Stomach (tissue), 9 donors: ENCODE results near the gene PLS1. TPM values are rescaled to one million over a fixed set of nuclear protein-coding genes. Genes with fewer than 3 reads are reported as not detected.

ENCODE experiments used
- DNase-seq, 2 donors: peaks; one replicate each; pipeline versions ENCODE4 v3.0.0 to v3.0.0-alpha.2; 2013 to 2019
- H3K27ac ChIP-seq, 5 donors: fragments of 200-600 bp in 4 of 5; sonication (generic) in 4 of 5; one replicate each; pipeline ENCODE4 v1.5.1; 2013 to 2019; ENCODE audit warnings: mild to moderate bottlenecking in 1 of 5, moderate library complexity in 1 of 5
- H3K27me3 ChIP-seq, 3 donors: fragments of 200-600 bp; sonication (generic); one replicate each; pipeline ENCODE4 v1.5.1; 2017 to 2019; ENCODE audit warnings: mixed run types in 1 of 3
- H3K36me3 ChIP-seq, 4 donors: fragments of 200-600 bp; sonication (generic); 1 replicate in 3 of 4; 2 replicates in 1 of 4; pipeline ENCODE4 v1.5.1; 2016 to 2019
- H3K4me1 ChIP-seq, 4 donors: fragments of 200-600 bp; sonication (generic); one replicate each; pipeline ENCODE4 v1.5.1; 2016 to 2019
- H3K4me3 ChIP-seq, 4 donors: fragments of 200-600 bp; sonication (generic) in 3 of 4; one replicate each; pipeline ENCODE4 v1.5.1; 2016 to 2019; ENCODE audit warnings: mild to moderate bottlenecking in 1 of 4
- H3K9me3 ChIP-seq, 4 donors: fragments of 200-600 bp; sonication (generic); one replicate each; pipeline ENCODE4 v1.5.1; 2016 to 2019
- EP300 ChIP-seq: sonication (generic); formaldehyde crosslinking; IDR thresholded peaks from one replicate; pipeline ENCODE4 v1.6.1; 2017; ENCODE audit warnings: antibody characterized with exemption
- POLR2A ChIP-seq, 4 donors: fragments of 450-650 bp; IDR thresholded peaks; one replicate each; pipeline ENCODE4 v1.6.1; 2016; ENCODE audit warnings: antibody characterized with exemption in 4 of 4, control low read depth in 2 of 4, mild to moderate bottlenecking in 1 of 4, moderate library complexity in 1 of 4
- POLR2AphosphoS5 ChIP-seq, 3 donors: sonication (generic); formaldehyde crosslinking; IDR thresholded peaks; one replicate each; pipeline ENCODE4 v1.6.1; 2016; ENCODE audit warnings: antibody characterized with exemption in 3 of 3
- WGBS, 5 donors: extraction: QIAGEN DNeasy Blood & Tissue Kit in 3 of 5; methylation state at CpG; one replicate each; pipeline versions ENCODE4 v1.1.5 to v1.1.7; 2013 to 2018; 5-methylcytosine and 5-hydroxymethylcytosine counted together
- intact Hi-C: fragments of 100-400 bp; cut with DNase I; formaldehyde crosslinking; loops from one replicate; pipeline ENCODE4 v1.15.1; 2023; ENCODE audit warnings: low total_unique reads
- polyA plus RNA-seq, 3 donors: library from polyadenylated mRNA; stranded (reverse); fragments of 200-250 nt; gene quantifications; one replicate each; pipeline ENCODE4 v1.2.3, GENCODE V29; 2013
- total RNA-seq, 5 donors: library from RNA; depleted of rRNA; stranded (reverse); fragments of >200 nt; gene quantifications; one replicate each; pipeline versions ENCODE4 v1.1.0 to v1.2.3, GENCODE V29; 2014 to 2016
- TF ChIP-seq, protein P1 (sequence below), 7 experiments: fragments of 450-650 bp in 4 of 7; fragments of 200-600 bp in 3 of 7; sonication (generic) in 3 of 7; IDR thresholded peaks; one replicate each; pipeline ENCODE4 v1.5.1; 2016 to 2019; ENCODE audit warnings: antibody characterized with exemption in 7 of 7, control low read depth in 2 of 7, mild to moderate bottlenecking in 1 of 7
- donor health status: healthy with polysubstance abuse.
- donor health status: Bipolar disorder and iron deficiency.
- donor health status: healthy.

PLS1 gene
- total and polyA plus RNA-seq, 8 donors = 5.2 to 79.1 (median 19.3) TPM

DNA sequence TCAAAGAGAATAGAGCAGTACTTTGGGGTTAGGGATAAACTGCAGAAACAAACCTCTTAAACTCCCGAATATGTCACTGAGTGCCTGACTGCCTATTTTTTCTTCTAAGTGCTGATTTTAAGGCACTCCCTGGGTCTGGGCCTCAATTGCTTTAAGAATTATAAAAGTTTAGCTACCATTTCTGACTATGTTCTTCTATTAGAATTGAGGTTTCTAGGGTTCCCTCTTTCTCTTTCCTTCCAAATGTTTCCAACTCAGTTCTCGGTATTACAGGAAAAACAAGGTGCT, 28.9 kb downstream of the PLS1 start:
- DNase-seq = no peak
- H3K36me3 ChIP-seq = no peaks in the 10 kb centered on the region
- H3K4me3 ChIP-seq = no peak overlapping the region
- 91 to 96% (median 94%) methylated on average over 2 of the region's 2 CpGs for WGBS, 5 donors
- H3K27me3 ChIP-seq = no peaks in the 10 kb centered on the region
- H3K9me3 ChIP-seq = no peaks in the 10 kb centered on the region
- no peaks in the 10 kb centered on the region for H3K4me1 ChIP-seq
- intact Hi-C loops = no loop called here
- TF ChIP-seq POLR2A (IDR thresholded peaks at IDR 0.05) = no peak
- no peak for TF ChIP-seq POLR2AphosphoS5 (IDR thresholded peaks at IDR 0.05)
- no peak for TF ChIP-seq EP300
- TF ChIP-seq, protein P1, sequence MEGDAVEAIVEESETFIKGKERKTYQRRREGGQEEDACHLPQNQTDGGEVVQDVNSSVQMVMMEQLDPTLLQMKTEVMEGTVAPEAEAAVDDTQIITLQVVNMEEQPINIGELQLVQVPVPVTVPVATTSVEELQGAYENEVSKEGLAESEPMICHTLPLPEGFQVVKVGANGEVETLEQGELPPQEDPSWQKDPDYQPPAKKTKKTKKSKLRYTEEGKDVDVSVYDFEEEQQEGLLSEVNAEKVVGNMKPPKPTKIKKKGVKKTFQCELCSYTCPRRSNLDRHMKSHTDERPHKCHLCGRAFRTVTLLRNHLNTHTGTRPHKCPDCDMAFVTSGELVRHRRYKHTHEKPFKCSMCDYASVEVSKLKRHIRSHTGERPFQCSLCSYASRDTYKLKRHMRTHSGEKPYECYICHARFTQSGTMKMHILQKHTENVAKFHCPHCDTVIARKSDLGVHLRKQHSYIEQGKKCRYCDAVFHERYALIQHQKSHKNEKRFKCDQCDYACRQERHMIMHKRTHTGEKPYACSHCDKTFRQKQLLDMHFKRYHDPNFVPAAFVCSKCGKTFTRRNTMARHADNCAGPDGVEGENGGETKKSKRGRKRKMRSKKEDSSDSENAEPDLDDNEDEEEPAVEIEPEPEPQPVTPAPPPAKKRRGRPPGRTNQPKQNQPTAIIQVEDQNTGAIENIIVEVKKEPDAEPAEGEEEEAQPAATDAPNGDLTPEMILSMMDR (IDR thresholded peaks at IDR 0.05) = no peak
- H3K27ac ChIP-seq = no peak overlapping the region

DNA sequence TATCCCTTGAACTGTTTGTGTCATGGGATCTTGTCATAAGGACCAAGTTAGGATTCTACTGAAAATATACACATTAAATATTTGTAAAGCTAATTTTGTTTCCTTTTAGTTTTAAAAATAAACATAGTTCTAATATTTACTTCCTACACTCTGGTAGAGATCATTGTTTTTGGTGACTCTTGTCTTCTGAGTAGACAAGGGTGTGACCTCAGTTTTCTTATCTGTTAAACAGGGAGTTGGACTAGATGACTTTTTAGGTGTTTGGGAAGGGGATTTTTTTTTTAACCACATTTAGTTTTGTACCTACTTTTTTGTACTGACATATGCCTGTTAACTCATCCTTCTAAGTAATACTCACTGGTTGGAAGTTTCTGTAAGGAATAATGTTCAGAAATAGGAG, 30.8 kb downstream of the PLS1 start:
- Histone ChIP-seq H3K36me3 (no peaks in the 10 kb centered on the region), H3K27ac (no peak overlapping the region), H3K4me1 (no peaks in the 10 kb centered on the region), H3K27me3 (no peaks in the 10 kb centered on the region), H3K9me3 (no peaks in the 10 kb centered on the region), H3K4me3 (no peak overlapping the region)
- intact Hi-C loops = no loop called here
- TF ChIP-seq, protein P1 (IDR thresholded peaks at IDR 0.05) = no peak
- TF ChIP-seq POLR2A (IDR thresholded peaks at IDR 0.05) (no peak), EP300 (no peak), POLR2AphosphoS5 (IDR thresholded peaks at IDR 0.05) (no peak)
- DNase-seq = no peak

DNA sequence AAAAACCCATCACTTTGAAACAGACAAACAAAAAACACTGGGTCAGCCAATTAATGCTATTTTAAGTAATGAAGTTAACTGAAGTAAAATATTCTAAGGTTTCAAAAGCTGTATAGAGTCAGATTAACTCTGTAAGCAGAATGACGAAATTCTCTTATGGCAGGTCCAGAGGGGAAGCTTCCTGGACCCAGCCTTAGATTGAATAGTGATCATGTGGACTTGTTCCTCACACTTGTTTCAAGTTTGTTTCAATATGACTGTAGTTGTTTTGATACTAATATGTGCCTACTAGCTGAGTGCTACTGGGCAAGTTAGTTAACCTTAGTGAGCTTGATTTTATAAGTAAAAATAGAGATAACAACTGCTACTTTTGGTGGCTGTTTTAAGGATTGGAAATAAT, 32.6 kb downstream of the PLS1 start:
- intact Hi-C loops = no loop called here
- no peak overlapping the region for H3K27ac ChIP-seq
- H3K4me3 ChIP-seq = no peak overlapping the region
- 79 to 100% (median 91%) methylated on average over 1 of the region's 1 CpG for WGBS, 5 donors
- no peaks in the 10 kb centered on the region for H3K4me1 ChIP-seq
- no peaks in the 10 kb centered on the region for H3K9me3 ChIP-seq
- TF ChIP-seq, protein P1 (IDR thresholded peaks at IDR 0.05) = no peak
- TF ChIP-seq EP300 (no peak), POLR2AphosphoS5 (IDR thresholded peaks at IDR 0.05) (no peak), POLR2A (IDR thresholded peaks at IDR 0.05) (no peak)
- no peaks in the 10 kb centered on the region for H3K36me3 ChIP-seq
- H3K27me3 ChIP-seq = no peaks in the 10 kb centered on the region
- DNase-seq = no peak

DNA sequence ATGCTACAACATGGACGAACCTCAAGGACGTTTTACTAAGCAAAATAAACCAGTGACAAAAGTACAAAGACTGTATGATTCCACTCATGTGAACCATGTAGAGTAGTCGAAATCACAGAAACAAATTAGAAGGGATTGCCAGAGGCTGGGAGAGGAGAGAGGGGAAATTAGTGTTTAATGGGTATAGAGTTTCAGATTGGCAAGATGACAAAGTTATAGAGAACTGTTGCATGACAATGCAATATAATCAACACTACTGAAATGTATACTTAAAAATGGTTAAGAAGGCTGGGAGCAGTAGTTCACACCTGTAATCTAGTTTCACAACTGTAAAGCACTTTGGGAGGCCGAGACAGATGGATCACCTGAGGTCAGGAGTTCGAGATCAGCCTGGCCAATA, 36.9 kb downstream of the PLS1 start:
- no peak overlapping the region for H3K27ac ChIP-seq
- no peak overlapping the region for H3K4me3 ChIP-seq
- 63 to 87% (median 68%) methylated on average over 5 of the region's 5 CpGs for WGBS, 5 donors
- no peaks in the 10 kb centered on the region for H3K4me1 ChIP-seq
- H3K27me3 ChIP-seq = no peaks in the 10 kb centered on the region
- no peaks in the 10 kb centered on the region for H3K36me3 ChIP-seq
- H3K9me3 ChIP-seq = no peaks in the 10 kb centered on the region
- TF ChIP-seq, protein P1 (IDR thresholded peaks at IDR 0.05) = no peak
- no peak for TF ChIP-seq POLR2A (IDR thresholded peaks at IDR 0.05)
- no peak for TF ChIP-seq POLR2AphosphoS5 (IDR thresholded peaks at IDR 0.05)
- TF ChIP-seq EP300 = no peak
- no peak for DNase-seq
- intact Hi-C loops = no loop called here

DNA sequence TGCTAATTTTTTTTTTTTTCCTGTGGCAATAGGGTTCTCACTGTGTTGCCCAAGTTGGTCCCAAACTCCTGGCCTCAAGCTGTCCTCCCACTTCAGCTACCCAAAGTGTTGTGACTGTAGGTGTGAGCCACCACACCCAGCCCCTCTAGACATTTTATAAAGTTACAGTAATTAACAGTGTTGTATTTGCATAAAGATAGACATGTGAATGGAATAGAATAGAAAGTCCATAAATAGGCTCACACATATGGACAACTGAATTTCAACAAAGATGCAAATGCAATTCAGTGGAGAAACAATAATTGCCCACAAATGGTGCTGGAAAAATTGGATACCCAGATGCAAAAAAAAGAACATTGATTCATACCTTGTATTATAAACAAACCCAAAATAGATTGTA, 39.9 kb downstream of the PLS1 start:
- TF ChIP-seq, protein P1 (IDR thresholded peaks at IDR 0.05) = no peak
- TF ChIP-seq POLR2A (IDR thresholded peaks at IDR 0.05) = no peak
- TF ChIP-seq EP300 = no peak
- no peak for TF ChIP-seq POLR2AphosphoS5 (IDR thresholded peaks at IDR 0.05)
- H3K27me3 ChIP-seq = no peaks in the 10 kb centered on the region
- H3K36me3 ChIP-seq = no peaks in the 10 kb centered on the region
- no peak for DNase-seq
- H3K27ac ChIP-seq = no peak overlapping the region
- H3K9me3 ChIP-seq = no peaks in the 10 kb centered on the region
- no peaks in the 10 kb centered on the region for H3K4me1 ChIP-seq
- H3K4me3 ChIP-seq = no peak overlapping the region
- intact Hi-C loops = no loop called here
